ENCODE measurements around the gene KCTD12. TPM values are rescaled to one million over a fixed set of nuclear protein-coding genes. Genes with fewer than 3 reads are reported as not detected.

The KCTD12 gene
- total RNA-seq: 100 to 1,000 TPM; 112 to 169 (median 148) TPM

DNA sequence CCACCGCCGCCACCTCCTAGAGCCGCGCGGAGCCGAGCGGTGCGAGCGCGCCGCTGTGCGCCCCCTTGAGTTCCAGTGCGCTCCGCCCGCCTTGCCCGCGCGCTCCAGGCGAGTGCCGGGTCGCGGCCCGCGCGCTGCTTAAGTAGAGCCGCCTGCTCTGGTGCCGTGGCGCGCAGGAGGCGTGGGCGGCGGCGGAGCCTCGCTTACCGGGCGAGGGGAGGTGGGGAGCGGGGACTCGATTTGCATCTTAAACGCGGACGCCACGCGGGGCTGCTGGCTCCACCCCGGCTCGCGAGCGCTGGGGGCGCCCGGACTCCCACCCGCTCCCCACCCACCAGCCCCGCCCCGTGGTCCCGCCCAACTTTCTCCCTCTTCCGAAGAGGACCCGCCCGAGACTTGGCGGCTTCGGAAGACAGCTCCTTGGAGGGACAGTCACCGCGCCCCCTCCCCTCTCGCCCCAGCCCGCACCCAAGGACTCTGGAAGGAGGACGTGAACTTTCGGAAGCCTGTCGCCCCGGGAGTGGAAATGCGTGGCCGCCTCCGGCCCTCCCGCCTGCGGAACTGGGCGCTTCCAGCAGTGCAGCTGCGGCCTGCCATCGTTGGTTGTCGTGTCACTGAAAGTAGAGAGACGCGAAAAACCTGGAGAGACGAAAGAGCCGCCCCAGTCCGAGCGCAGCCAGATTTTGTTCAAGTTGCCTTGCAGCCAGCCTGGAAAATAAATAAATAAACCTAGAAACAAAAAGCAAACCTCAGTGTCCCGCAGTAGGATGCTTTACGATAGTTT is at the start of gene KCTD12:
TSS of gene KCTD12 (minus strand) at position 114 of the 784 bp plus-strand sequence. CDS start 257 bp downstream, outside the sequence.
- Histone ChIP-seq H3K4me1 (peaks cover 5 to 47% (median 41%) of the 10 kb centered on the region in 4 donors), H3K4me3 (peak within 1 kb of the TSS; percentile 83 to 95 (median 89)), H3K27me3 (no peaks in the 10 kb centered on the region), H3K36me3 (no peaks in the 10 kb centered on the region), H3K27ac (replicated peaks in 1 of 4) (peak within 1 kb of the TSS; percentile 90 to 97 (median 94)), H3K9me3 (no peaks in the 10 kb centered on the region)
- intact Hi-C loops (cut with DNase I): loop anchor here (5.0 kb wide), 2 partner anchors 219 to 1014 kb away; no protein-coding TSS in a partner anchor
- DNase-seq (ENCODE audit: extremely low spot score): peak; percentile 98
- WGBS: under 1% methylated on average over 27 of the region's 83 CpGs
- TF ChIP-seq POLR2A (IDR thresholded peaks at IDR 0.05; ENCODE audit: low read depth) (peak; percentile 54), EP300 (IDR thresholded peaks at IDR 0.05) (no peak), POLR2AphosphoS5 (IDR thresholded peaks at IDR 0.05) (peak; percentile 89 to 94)
- TF ChIP-seq, protein P1, sequence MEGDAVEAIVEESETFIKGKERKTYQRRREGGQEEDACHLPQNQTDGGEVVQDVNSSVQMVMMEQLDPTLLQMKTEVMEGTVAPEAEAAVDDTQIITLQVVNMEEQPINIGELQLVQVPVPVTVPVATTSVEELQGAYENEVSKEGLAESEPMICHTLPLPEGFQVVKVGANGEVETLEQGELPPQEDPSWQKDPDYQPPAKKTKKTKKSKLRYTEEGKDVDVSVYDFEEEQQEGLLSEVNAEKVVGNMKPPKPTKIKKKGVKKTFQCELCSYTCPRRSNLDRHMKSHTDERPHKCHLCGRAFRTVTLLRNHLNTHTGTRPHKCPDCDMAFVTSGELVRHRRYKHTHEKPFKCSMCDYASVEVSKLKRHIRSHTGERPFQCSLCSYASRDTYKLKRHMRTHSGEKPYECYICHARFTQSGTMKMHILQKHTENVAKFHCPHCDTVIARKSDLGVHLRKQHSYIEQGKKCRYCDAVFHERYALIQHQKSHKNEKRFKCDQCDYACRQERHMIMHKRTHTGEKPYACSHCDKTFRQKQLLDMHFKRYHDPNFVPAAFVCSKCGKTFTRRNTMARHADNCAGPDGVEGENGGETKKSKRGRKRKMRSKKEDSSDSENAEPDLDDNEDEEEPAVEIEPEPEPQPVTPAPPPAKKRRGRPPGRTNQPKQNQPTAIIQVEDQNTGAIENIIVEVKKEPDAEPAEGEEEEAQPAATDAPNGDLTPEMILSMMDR (IDR thresholded peaks at IDR 0.05): peak; percentile 33 to 45 (median 41)

DNA sequence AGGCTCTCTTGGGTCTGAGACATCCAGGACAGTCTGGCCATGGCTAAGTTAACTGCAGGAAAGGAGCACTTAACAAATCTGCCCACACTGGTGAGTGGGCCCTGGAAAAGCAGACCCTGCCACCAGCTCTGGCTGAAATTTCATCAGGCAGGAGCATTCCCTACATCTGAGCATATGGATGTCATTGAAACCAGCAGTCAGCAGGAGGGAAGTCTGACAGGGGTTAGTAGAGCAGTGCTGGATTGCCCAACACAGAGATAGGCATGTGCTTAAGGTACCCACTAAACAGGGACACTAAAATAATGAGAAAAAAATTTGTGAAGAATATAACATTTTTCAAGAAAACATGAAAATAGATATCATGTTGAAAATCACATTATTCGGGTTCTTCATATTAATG is 48.5 kb upstream of the KCTD12 start:
- Histone ChIP-seq H3K27ac (replicated peaks in 1 of 4) (no peak overlapping the region), H3K36me3 (no peaks in the 10 kb centered on the region), H3K4me1 (no peaks in the 10 kb centered on the region), H3K4me3 (no peak overlapping the region), H3K9me3 (peaks cover 0 to 11% (median 5%) of the 10 kb centered on the region in 4 donors), H3K27me3 (no peaks in the 10 kb centered on the region)
- no peak for DNase-seq (ENCODE audit: extremely low spot score)
- intact Hi-C loops (cut with DNase I): no loop called here
- TF ChIP-seq, protein P1 (IDR thresholded peaks at IDR 0.05): no peak
- TF ChIP-seq POLR2AphosphoS5 (IDR thresholded peaks at IDR 0.05) (no peak), POLR2A (IDR thresholded peaks at IDR 0.05; ENCODE audit: low read depth) (no peak), EP300 (IDR thresholded peaks at IDR 0.05) (no peak)
- WGBS: 100% methylated on average over 1 of the region's 1 CpG

DNA sequence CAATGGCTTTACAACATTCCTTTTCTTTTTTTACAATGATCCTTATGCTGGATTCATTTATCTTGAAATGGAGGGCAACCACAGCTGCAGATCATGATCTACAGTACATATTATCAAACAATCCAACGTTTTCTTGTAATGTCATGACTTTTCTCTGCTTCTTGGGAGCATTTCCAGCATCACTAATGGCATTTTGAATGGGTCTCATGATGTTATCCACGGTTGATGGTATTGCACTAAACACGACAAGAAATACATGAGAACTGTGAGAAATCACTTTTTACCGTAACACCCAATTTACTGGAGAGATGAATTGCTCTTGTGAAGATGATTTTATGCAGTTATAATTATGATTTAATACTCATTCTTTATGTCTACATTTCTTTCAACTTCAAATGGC is 45.9 kb upstream of the KCTD12 start:
- TF ChIP-seq POLR2A (IDR thresholded peaks at IDR 0.05; ENCODE audit: low read depth): no peak
- TF ChIP-seq POLR2AphosphoS5 (IDR thresholded peaks at IDR 0.05): no peak
- TF ChIP-seq EP300 (IDR thresholded peaks at IDR 0.05): no peak
- TF ChIP-seq, protein P1 (IDR thresholded peaks at IDR 0.05): no peak

DNA sequence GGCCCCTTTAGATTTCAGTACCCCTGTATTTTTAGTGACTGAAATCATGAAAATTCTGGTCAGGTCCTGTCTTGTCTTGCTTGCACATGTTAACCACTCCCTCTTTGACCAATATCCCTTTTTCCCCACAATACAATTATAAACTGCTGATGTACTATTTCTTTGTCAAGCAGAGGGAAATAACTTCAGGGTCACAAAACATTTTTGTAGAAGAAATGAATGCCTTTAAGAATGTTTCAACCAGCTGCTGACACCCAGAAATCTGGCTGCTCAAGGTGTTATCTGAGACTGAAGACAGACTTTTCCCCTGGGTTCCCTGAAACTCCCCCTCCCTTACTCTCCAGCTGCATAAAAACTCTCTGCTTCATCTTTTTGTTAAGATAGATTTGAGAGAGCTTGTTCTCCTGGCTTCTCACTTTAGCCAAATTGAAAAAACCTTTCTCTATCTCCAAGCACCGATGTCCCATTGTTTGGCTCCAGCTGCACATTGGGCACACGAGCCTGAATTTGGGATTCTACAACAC is 43.7 kb upstream of the KCTD12 start:
- no peaks in the 10 kb centered on the region for H3K4me1 ChIP-seq
- no peak for TF ChIP-seq POLR2A (IDR thresholded peaks at IDR 0.05; ENCODE audit: low read depth)
- TF ChIP-seq POLR2AphosphoS5 (IDR thresholded peaks at IDR 0.05): no peak
- TF ChIP-seq, protein P1 (IDR thresholded peaks at IDR 0.05): no peak
- no peak for TF ChIP-seq EP300 (IDR thresholded peaks at IDR 0.05)
- WGBS: 67% methylated on average over 2 of the region's 2 CpGs
- H3K27me3 ChIP-seq: no peaks in the 10 kb centered on the region
- H3K4me3 ChIP-seq: no peak overlapping the region
- H3K9me3 ChIP-seq: peaks cover 0 to 11% (median 5%) of the 10 kb centered on the region in 4 donors
- H3K36me3 ChIP-seq: no peaks in the 10 kb centered on the region
- DNase-seq (ENCODE audit: extremely low spot score): no peak
- intact Hi-C loops (cut with DNase I): no loop called here
- H3K27ac ChIP-seq (replicated peaks in 1 of 4): no peak overlapping the region

More for the DNA sequence above, 45.9 kb upstream of the KCTD12 start:
- Histone ChIP-seq H3K27me3 (no peaks in the 10 kb centered on the region), H3K27ac (replicated peaks in 1 of 4) (no peak overlapping the region), H3K4me3 (no peak overlapping the region), H3K4me1 (no peaks in the 10 kb centered on the region), H3K9me3 (peaks cover 0 to 11% (median 5%) of the 10 kb centered on the region in 4 donors), H3K36me3 (no peaks in the 10 kb centered on the region)
- no peak for DNase-seq (ENCODE audit: extremely low spot score)
- whole genome bisulfite sequencing: 67% methylated on average over 4 of the region's 4 CpGs
- intact Hi-C loops (cut with DNase I): no loop called here
